ENCODE results near the gene EGFR.

EGFR gene

DNA sequence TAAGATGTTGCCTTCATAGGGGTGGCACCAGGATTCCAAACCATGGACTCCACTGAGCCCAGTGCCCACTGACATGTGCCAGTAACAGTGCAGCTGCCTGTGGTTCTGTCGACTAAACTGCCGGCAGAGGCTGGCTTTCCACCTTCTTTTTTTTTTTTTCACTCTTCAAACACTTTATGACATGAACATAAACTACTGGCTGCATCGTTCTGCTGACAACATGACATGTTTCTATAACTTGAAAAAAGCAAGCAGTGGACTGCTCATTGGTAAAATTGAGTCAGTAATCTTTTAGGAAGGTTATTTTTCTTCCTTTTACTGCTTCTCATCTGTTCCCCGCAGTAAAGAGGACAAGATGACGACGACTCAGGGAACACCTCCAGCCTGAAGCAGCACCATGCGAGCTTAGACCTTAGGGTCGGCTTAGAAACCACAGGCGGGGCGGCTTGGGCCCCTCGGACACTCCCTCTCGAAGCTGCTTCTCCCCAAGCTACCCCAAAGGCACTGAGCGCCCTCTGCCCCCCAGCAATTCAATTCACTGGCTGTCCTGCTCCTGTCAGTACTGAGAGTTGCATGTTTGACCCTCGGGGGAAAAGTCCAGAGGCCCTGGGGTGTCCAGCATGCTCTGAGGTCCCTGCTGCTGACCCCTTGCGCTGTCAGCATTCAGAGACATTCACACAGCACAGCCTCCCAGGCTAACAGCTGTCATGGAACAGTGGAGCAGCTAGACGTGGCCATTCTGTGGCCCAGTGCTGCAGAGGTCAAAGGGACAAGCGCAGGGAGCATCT is 112.5 kb downstream of the EGFR start:
- DNase-seq = no peak

DNA sequence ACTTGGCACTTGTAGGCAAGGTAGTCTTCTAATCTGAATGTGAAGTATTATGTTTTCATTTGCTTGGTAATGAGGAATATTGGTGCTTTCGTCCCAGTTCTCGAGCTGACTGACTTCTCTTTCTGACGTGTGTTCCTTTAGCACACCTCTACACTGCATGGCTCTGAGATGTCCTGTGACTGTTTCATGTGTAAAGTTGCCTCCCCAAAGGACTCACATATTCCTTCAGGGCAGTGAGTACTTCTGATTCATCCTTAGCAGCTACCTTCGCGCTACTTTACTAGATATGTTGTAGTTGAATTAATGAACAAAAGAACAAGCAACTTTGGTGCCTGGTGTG is 113.7 kb downstream of the EGFR start:
- no peak for DNase-seq

- no peak for DNase-seq
Observed at GRCh38 chr7:55132890-55133551, 114.2 kb downstream of the EGFR start.

GRCh38 chr7:55133630-55134358 is 115.0 kb downstream of the EGFR start:
- no peak for DNase-seq

DNA sequence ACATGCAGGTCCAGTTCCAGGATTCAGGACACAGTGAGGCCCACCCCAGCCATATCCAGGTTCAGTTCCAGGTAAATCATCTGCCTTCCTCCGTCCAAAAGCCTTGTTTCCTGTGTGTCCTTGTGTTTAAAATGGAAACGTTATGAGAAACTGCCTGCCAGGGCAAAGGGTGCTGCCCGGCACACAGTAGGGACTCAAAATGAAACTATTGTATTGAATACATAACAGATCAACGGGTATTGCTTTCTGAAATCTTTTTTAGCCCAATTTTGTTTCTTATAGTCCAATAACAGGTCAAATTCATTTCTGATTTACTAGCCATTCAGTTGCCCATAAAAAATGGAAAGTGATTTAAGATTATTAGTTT is 115.5 kb downstream of the EGFR start:
- no peak for DNase-seq

GRCh38 chr7:55134786-55135185 is 116.0 kb downstream of the EGFR start:
- no peak for DNase-seq

DNA sequence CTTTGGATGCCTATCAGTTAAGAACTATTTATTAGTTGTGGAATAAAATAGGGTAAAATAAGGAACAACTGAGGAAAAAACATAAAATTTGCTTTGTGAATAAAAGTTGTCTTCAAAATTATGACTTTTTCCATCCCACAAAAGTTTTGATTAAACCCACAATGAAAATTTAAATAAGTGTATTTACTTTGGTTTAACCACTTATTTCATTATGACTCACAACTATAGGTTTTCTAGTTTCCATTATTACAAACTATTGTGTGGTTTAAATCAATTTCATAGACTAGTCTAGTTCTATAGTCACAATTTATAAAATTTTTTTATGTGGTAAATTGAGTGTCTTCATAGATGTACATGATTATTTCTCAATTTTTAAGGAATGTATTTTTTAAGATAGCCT is 116.6 kb downstream of the EGFR start:
- DNase-seq = no peak

- DNase-seq = no peak
Observed at GRCh38 chr7:55138663-55139062, 119.8 kb downstream of the EGFR start.

- no peak for DNase-seq
Observed at GRCh38 chr7:55140221-55140940, 121.6 kb downstream of the EGFR start.

- DNase-seq = peak; percentile 19
Observed at GRCh38 chr7:55140941-55141278, 122.1 kb downstream of the EGFR start.

- no peak for DNase-seq
Observed at GRCh38 chr7:55142919-55143600, 124.2 kb downstream of the EGFR start.

DNA sequence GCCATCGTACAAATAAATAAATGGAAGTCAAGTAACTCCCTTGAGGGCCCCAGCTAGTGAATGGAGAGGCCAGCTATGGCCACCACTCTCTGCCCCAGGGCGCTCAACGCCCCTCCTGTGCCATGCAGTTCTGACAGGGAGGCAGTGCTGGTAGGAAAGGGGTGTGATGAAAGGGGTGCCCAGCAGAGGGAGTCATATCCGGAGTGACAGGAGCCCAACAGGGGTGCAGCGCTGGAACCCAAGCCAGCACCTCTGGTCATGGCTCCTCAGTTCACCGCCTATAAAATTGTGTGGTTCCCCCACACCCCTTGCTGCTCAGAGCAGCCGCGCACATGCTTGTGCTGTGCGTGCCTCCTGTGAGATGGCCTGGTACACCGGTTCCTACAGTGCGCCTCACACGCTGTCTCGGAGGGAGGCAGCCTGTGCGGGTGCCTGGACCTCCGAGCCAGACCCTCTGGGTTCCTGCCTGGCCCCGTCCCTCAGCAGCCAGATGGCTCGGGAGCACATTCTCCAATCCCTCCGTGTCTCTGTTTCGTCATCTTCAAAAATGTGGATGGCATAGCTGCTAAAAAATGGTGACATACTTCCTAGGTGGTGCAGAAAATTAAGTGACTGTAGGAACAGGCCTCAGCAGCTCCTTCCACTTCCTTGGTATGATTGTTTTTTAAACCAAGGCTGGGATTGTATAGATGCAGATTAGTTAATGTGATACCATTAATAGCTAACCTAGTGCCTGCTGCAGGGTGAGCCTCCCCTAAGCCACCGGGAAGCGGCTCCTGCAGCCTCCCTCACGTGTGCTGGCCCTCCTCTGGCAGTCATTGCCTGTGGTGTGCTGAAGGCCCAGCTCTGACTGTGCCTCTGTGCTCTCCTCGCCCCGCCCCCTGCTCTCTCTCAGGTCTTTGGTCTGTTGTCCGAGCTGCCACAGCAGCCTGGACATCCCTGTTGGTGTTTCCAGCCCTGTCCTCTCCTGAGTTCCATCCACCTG is 125.8 kb downstream of the EGFR start:
- no peak for DNase-seq

DNA sequence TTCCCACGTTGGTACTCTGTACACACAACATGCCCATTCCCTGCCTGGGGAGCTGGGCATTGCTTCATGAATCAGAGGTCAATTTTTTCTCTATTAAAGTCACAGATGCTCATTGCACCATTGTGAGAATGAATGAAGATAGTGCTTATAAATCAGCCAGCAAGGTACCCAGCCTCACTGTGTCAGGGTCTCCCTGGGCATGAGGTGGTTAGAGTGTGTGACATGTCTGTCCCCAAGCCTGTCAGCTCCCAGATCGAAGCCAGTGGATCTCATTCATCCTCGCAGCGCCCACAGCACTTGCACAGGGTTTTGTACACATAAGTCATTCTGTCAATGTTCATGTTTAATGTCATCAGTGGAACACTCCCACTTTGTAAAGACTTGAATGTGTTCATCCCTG is 126.8 kb downstream of the EGFR start:
- DNase-seq = no peak

DNA sequence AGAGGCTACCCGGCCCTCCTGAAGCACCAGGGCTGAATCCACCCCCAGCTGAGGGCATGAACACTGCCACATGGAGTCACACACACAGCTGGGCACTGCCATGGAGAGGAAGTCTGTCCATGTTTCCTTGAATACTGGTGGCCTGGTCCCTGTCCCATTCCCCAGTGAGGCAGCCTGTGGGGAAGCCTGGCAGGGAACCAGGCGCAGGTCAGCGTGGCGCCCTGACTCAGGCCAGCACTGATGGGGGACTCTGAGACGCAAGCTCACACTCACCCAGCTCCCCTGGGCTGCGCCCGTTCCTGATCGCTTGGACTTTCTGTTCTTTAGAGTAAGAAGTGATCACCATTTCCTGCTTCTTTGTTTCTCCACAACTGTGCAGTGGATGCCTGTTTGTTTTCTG is 128.3 kb downstream of the EGFR start:
- no peak for DNase-seq

GRCh38 chr7:55147736-55148135 is 128.9 kb downstream of the EGFR start:
- no peak for DNase-seq

GRCh38 chr7:55148571-55148970 is 129.8 kb downstream of the EGFR start:
- DNase-seq = no peak

- no peak for DNase-seq
Observed at GRCh38 chr7:55149001-55149400, 130.2 kb downstream of the EGFR start.

DNA sequence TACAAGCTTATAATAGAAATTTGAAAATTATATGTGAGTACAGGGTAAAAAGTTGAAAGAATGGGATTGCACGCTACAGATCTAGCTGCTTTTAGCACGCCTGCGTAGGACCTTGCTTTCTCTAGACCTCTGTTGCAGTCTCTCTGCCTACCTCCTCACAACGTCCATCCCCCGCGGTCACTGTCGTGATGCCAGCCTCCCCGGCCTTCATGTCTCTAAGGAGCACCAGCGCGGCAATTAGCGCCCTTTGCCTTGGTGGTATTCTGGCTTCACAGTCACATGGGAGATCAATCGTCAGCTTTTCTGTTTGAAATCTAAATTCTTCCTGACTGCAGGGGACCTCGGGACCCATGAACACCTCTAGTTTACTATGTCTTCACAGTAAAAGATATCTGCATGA is 131.3 kb downstream of the EGFR start:
- DNase-seq = no peak

GRCh38 chr7:55150709-55151451 is 132.1 kb downstream of the EGFR start:
- no peak for DNase-seq

GRCh38 chr7:55152516-55152915 is 133.7 kb downstream of the EGFR start:
- DNase-seq = no peak

GRCh38 chr7:55154096-55154495 is 135.3 kb downstream of the EGFR start:
- no peak for DNase-seq
